Suprapubic skin (tissue), 4 donors: ENCODE measurements around the gene EEF1A1. TPM values are rescaled to one million over a fixed set of nuclear protein-coding genes. Genes with fewer than 3 reads are reported as not detected.
"Not testable (repeated sequence)": the region's sequence is repeated elsewhere in the genome, so short reads cannot be mapped to it uniquely, and the experiment has no call there.

Experiments
- DNase-seq, 2 donors: peaks; one replicate each; pipeline ENCODE4 v3.0.0-alpha.2; 2019; ENCODE audit warnings: low spot score in 2 of 2
- H3K27ac ChIP-seq: fragments of 200-600 bp; sonication (generic); one replicate; pipeline ENCODE4 v1.5.1; 2019
- H3K27me3 ChIP-seq: fragments of 200-600 bp; sonication (generic); one replicate; pipeline ENCODE4 v1.5.1; 2019
- H3K36me3 ChIP-seq: fragments of 200-600 bp; sonication (generic); one replicate; pipeline ENCODE4 v1.5.1; 2019
- H3K4me1 ChIP-seq: fragments of 200-600 bp; sonication (generic); one replicate; pipeline ENCODE4 v1.5.1; 2019
- H3K4me3 ChIP-seq: fragments of 200-600 bp; sonication (generic); one replicate; pipeline ENCODE4 v1.5.1; 2019; ENCODE audit warnings: mild to moderate bottlenecking
- H3K9me3 ChIP-seq: fragments of 200-600 bp; sonication (generic); one replicate; pipeline ENCODE4 v1.5.1; 2019
- EP300 ChIP-seq: sonication (generic); formaldehyde crosslinking; IDR thresholded peaks from one replicate; pipeline ENCODE4 v1.6.1; 2017; ENCODE audit warnings: antibody characterized with exemption
- POLR2A ChIP-seq, 2 donors: fragments of 450-650 bp; IDR thresholded peaks; one replicate each; pipeline ENCODE4 v1.6.1; 2017; ENCODE audit warnings: antibody characterized with exemption in 2 of 2, mild to moderate bottlenecking in 2 of 2, moderate library complexity in 2 of 2
- POLR2AphosphoS5 ChIP-seq, 3 donors: sonication (generic); formaldehyde crosslinking; IDR thresholded peaks; one replicate each; pipeline ENCODE4 v1.6.1; 2017; ENCODE audit warnings: antibody characterized with exemption in 3 of 3
- WGBS: methylation state at CpG from one replicate; pipeline ENCODE4 v1.1.5; 2018; 5-methylcytosine and 5-hydroxymethylcytosine counted together
- total RNA-seq, 4 donors: library from RNA; depleted of rRNA; stranded (reverse); fragments of >200 nt; gene quantifications; one replicate each; pipeline ENCODE4 v1.1.0, GENCODE V29; 2016
- TF ChIP-seq, protein P1 (sequence below), 2 donors: fragments of 200-600 bp in 1 of 2; fragments of 450-650 bp in 1 of 2; sonication (generic) in 1 of 2; IDR thresholded peaks; one replicate each; pipeline ENCODE4 v1.5.1; 2016 to 2019; ENCODE audit warnings: antibody characterized with exemption in 2 of 2, mild to moderate bottlenecking in 1 of 2, moderate library complexity in 1 of 2

EEF1A1 gene
- total RNA-seq, 4 donors from 2014 or later = 8,061 to 12,310 (median 11,939) TPM

DNA sequence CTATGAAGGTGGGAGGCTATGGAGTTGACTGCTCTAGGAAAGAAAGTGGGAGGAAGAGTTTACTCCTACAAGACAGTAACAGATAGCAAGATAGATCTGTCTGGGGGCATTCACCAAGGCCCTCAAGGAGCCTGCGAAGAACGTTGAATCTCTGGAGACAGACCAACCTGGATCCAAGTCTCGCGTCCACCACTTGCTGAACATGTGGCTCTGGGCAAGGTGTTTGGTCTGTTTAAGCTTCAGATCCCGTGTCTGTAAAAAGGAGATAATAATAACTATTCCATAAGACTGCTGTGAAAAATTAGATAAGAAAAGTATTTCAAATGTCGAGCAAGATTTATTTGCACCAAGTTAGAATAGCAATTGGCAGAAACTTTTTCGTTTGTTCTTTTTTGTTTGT, 8.1 kb upstream of the EEF1A1 start:
- 85% methylated on average over 7 of the region's 7 CpGs for WGBS

DNA sequence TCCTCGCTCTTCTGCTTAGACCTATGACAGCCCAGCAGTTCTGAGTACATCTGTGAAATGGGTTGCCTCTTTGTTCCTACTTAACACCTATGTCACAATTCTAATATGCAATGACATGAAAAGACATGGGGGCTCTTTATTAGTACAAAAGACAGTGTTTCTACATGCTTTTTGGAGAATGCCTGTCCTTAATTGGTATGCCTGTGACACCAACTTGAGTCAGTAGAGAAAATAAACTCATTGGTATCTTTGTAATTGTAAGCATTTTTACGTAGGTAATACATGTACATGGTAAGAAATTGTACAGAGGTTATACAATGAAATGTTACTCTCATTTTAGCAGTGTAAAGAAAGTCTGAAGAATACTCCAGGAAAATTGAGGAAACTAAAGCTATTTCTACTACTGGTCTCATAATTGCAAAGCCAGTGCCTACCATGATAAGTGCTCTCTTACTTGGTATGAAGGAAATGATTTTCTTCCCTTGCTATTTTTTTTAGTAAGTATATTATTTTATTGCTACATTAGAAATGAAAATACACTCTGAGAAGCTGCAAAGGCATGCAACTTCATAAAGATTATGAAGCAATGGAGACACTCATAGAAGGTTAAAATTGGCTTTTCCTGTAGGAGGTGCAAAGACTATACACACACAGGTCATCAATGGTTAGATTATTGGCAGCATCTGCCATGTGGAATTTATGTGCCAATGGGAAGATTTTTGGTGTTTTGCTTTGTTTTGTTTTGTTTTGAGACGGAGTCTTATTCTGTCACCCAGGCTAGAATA, 4.9 kb upstream of the EEF1A1 start:
- TF ChIP-seq POLR2A (IDR thresholded peaks at IDR 0.05) = no peak
- TF ChIP-seq, protein P1, sequence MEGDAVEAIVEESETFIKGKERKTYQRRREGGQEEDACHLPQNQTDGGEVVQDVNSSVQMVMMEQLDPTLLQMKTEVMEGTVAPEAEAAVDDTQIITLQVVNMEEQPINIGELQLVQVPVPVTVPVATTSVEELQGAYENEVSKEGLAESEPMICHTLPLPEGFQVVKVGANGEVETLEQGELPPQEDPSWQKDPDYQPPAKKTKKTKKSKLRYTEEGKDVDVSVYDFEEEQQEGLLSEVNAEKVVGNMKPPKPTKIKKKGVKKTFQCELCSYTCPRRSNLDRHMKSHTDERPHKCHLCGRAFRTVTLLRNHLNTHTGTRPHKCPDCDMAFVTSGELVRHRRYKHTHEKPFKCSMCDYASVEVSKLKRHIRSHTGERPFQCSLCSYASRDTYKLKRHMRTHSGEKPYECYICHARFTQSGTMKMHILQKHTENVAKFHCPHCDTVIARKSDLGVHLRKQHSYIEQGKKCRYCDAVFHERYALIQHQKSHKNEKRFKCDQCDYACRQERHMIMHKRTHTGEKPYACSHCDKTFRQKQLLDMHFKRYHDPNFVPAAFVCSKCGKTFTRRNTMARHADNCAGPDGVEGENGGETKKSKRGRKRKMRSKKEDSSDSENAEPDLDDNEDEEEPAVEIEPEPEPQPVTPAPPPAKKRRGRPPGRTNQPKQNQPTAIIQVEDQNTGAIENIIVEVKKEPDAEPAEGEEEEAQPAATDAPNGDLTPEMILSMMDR (IDR thresholded peaks at IDR 0.05) = no peak
- no peak for TF ChIP-seq EP300
- TF ChIP-seq POLR2AphosphoS5 (IDR thresholded peaks at IDR 0.05) = no peak
- whole genome bisulfite sequencing = 98% methylated on average over 3 of the region's 3 CpGs
- DNase-seq = no peak

More for the DNA sequence above, 8.1 kb upstream of the EEF1A1 start:
- no peak for DNase-seq
- H3K4me1 ChIP-seq = peaks cover 4% of the 10 kb centered on the region
- no peak overlapping the region for H3K27ac ChIP-seq
- no peaks in the 10 kb centered on the region for H3K27me3 ChIP-seq
- no peak overlapping the region for H3K4me3 ChIP-seq
- TF ChIP-seq, protein P1 (IDR thresholded peaks at IDR 0.05) = no peak
- TF ChIP-seq POLR2A (IDR thresholded peaks at IDR 0.05) = no peak
- no peak for TF ChIP-seq POLR2AphosphoS5 (IDR thresholded peaks at IDR 0.05)
- no peak for TF ChIP-seq EP300
- no peaks in the 10 kb centered on the region for H3K9me3 ChIP-seq
- no peaks in the 10 kb centered on the region for H3K36me3 ChIP-seq

DNA sequence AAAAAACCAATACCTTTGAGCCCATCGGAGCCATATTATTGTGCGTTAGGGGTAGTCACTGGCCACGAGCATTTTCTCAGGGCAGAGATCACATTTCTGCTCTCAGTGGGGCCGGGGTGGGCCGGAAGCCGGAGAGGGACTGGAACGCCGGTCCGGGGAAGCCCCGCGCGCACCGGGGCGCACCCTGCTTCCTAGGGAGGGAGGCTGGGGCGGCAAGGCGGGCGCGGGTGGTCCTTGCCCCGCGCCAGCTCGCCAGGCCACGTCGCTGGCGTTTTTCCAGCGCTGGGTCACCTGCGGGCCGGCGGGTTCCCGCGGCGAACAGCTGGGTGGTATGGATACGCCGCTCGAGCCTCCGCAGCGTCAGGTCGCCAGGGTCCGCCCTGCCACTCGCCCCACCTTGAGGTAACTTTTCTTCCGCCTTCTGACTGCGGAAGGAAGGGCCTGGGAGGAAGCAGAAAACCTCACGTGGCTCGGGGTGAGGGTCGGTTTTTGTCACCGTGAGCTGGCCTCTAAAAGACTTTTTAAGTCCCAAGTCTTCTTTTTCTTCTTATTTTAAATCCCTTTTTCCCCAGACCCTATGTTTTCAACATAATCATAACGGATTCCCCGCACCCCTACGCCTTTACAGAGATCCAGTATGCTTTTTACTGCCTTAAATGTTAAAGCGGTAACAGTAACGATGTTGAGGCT, 2.7 kb upstream of the EEF1A1 start:
- 8% methylated on average over 23 of the region's 50 CpGs for WGBS
- H3K4me1 ChIP-seq = peaks cover 32% of the 10 kb centered on the region
- H3K27me3 ChIP-seq = no peaks in the 10 kb centered on the region
- peaks cover 10% of the 10 kb centered on the region for H3K36me3 ChIP-seq
- H3K27ac ChIP-seq = peak overlapping the region; percentile 99
- H3K9me3 ChIP-seq = no peaks in the 10 kb centered on the region
- peak overlapping the region; percentile 93 for H3K4me3 ChIP-seq
- TF ChIP-seq POLR2A (IDR thresholded peaks at IDR 0.05) = peak in 1 of 2 donors; percentile 73
- TF ChIP-seq EP300 = no peak
- peak in 2 of 3 donors; percentile 51 to 62 for TF ChIP-seq POLR2AphosphoS5 (IDR thresholded peaks at IDR 0.05)
- peak; percentile 81 to 82 for DNase-seq

More for the DNA sequence above, 4.9 kb upstream of the EEF1A1 start:
- no peaks in the 10 kb centered on the region for H3K36me3 ChIP-seq
- no peaks in the 10 kb centered on the region for H3K9me3 ChIP-seq
- H3K27ac ChIP-seq = no peak overlapping the region
- peaks cover 23% of the 10 kb centered on the region for H3K4me1 ChIP-seq
- H3K27me3 ChIP-seq = no peaks in the 10 kb centered on the region
- no peak overlapping the region for H3K4me3 ChIP-seq

DNA sequence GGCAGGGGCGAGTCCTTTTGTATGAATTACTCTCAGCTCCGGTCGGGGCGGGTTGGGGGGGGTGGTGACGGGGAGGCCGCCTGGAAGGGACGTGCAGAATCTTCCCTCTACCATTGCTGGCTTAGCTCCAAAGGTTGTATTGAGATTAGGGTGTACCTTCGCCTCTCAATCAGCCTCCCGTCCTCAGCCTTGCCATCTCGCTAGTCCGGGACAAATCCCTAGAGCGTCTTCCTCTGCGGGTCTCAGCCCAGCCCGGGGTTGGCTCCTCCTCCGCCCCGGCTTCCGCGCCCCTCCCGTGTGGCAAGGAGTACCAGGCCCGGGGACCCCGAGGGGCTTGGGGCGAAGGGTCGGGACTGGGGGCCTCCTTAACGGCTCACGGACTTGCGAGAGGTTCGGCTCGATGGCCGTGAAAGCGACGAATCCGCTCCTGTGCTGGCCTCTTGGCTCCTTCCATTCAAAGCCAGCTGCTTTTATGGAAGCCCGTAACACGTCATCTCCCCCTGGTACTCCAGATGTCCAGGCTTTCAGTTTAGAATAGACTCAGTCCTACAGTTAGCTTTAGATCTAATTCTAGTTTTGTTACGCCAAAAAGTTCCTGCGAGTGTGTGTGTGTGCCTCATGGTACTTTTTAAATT, 636 bp upstream of the EEF1A1 start:
- Histone ChIP-seq H3K27ac (peak overlapping the region; percentile 99), H3K4me3 (peak overlapping the region; percentile 93), H3K9me3 (no peaks in the 10 kb centered on the region), H3K4me1 (peaks cover 49% of the 10 kb centered on the region), H3K27me3 (no peaks in the 10 kb centered on the region), H3K36me3 (peaks cover 28% of the 10 kb centered on the region)
- peak in 1 of 3 donors; percentile 14 for TF ChIP-seq POLR2AphosphoS5 (IDR thresholded peaks at IDR 0.05)
- TF ChIP-seq, protein P1 (IDR thresholded peaks at IDR 0.05) = no peak
- peak in 1 of 2 donors; percentile 64 for TF ChIP-seq POLR2A (IDR thresholded peaks at IDR 0.05)
- DNase-seq = peak; percentile 91 to 92
- WGBS = 0% methylated on average over 4 of the region's 36 CpGs

DNA sequence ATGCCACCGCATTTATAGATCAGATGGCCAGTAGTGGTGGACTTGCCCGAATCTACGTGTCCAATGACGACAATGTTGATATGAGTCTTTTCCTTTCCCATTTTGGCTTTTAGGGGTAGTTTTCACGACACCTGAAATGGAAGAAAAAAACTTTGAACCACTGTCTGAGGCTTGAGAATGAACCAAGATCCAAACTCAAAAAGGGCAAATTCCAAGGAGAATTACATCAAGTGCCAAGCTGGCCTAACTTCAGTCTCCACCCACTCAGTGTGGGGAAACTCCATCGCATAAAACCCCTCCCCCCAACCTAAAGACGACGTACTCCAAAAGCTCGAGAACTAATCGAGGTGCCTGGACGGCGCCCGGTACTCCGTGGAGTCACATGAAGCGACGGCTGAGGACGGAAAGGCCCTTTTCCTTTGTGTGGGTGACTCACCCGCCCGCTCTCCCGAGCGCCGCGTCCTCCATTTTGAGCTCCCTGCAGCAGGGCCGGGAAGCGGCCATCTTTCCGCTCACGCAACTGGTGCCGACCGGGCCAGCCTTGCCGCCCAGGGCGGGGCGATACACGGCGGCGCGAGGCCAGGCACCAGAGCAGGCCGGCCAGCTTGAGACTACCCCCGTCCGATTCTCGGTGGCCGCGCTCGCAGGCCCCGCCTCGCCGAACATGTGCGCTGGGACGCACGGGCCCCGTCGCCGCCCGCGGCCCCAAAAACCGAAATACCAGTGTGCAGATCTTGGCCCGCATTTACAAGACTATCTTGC, 725 bp downstream of the EEF1A1 start:
- no peaks in the 10 kb centered on the region for H3K9me3 ChIP-seq
- TF ChIP-seq POLR2AphosphoS5 (IDR thresholded peaks at IDR 0.05) (peak; percentile 26 to 79 (median 79)), EP300 (no peak), POLR2A (IDR thresholded peaks at IDR 0.05) (no peak)
- TF ChIP-seq, protein P1 (IDR thresholded peaks at IDR 0.05) = no peak
- peak; percentile 88 to 90 for DNase-seq
- no peaks in the 10 kb centered on the region for H3K27me3 ChIP-seq
- peaks cover 63% of the 10 kb centered on the region for H3K4me1 ChIP-seq
- H3K4me3 ChIP-seq = peak overlapping the region; percentile 93
- WGBS = 1% methylated on average over 17 of the region's 56 CpGs
- peaks cover 36% of the 10 kb centered on the region for H3K36me3 ChIP-seq
- H3K27ac ChIP-seq = peak overlapping the region; percentile 99

DNA sequence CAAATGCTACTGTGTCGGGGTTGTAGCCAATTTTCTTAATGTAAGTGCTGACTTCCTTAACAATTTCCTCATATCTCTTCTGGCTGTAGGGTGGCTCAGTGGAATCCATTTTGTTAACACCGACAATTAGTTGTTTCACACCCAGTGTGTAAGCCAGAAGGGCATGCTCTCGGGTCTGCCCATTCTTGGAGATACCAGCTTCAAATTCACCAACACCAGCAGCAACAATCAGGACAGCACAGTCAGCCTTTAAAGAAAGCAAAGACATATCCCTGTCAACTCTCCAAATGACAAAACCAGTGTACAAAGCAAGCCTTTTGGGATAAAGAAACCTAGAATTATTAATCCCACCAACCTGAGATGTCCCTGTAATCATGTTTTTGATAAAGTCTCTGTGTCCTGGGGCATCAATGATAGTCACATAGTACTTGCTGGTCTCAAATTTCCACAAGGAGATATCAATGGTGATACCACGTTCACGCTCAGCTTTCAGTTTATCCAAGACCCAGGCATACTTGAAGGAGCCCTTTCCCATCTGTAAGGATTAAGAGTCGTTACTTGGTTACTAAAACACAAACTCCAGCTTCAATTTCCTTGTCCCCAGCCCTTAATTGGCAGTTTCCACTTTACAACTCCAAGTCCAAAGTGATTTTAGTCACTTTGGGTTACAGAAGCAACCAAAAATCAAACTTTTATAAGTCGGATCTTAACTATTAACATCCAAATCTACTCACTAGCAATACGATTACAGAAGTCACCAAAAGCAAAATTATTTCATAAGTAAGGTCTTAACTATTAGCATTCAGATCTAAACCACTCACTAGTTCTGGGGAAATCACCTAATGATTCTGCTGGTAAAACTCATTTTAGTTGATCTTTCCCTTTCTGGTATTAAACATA, 1.6 kb downstream of the EEF1A1 start:
- DNase-seq, H3K27me3 ChIP-seq, H3K9me3 ChIP-seq: not testable (repeated sequence)
- H3K4me3 ChIP-seq = peak overlapping the region; percentile 93
- H3K27ac ChIP-seq = peak overlapping the region; percentile 99
- 6% methylated on average over 7 of the region's 8 CpGs for WGBS
- H3K4me1 ChIP-seq = peaks cover 64% of the 10 kb centered on the region
- H3K36me3 ChIP-seq = peaks cover 42% of the 10 kb centered on the region
